ENCODE data around the gene ZNF318.
A peak's percentile ranks its signal among the peaks of the same experiment; 100 is the strongest.
"Not testable (repeated sequence)": the region's sequence is repeated elsewhere in the genome, so short reads cannot be mapped to it uniquely, and the experiment has no call there.

The ZNF318 gene

GRCh38 chr6:43367245-43367984, 2.0 kb downstream of the ZNF318 start:
- DNase-seq (ENCODE audit: insufficient read length, low spot score) (no peak), FAIRE-seq (no peak)
- no peak for TF ChIP-seq CTCF (IDR thresholded peaks at IDR 0.05; ENCODE audit: insufficient read depth, missing control alignments)

GRCh38 chr6:43361269-43361668, 8.2 kb downstream of the ZNF318 start:
- no peak for TF ChIP-seq CTCF (IDR thresholded peaks at IDR 0.05; ENCODE audit: insufficient read depth, missing control alignments)
- DNase-seq (ENCODE audit: insufficient read length, low spot score) (no peak), FAIRE-seq (no peak)

- TF ChIP-seq CTCF (IDR thresholded peaks at IDR 0.05; ENCODE audit: insufficient read depth, missing control alignments) = no peak
- FAIRE-seq = no peak
- DNase-seq (ENCODE audit: insufficient read length, low spot score) = no peak
Observed at GRCh38 chr6:43359831-43360230, 9.6 kb downstream of the ZNF318 start.

GRCh38 chr6:43359381-43359780, 10.1 kb downstream of the ZNF318 start:
- DNase-seq (ENCODE audit: insufficient read length, low spot score) = no peak
- FAIRE-seq = no peak

GRCh38 chr6:43355862-43356590, 13.4 kb downstream of the ZNF318 start:
- peak; percentile 28 for TF ChIP-seq CTCF (IDR thresholded peaks at IDR 0.05; ENCODE audit: insufficient read depth, missing control alignments)
- FAIRE-seq (no peak), DNase-seq (ENCODE audit: insufficient read length, low spot score) (no peak)

More at GRCh38 chr6:43359381-43359780, 10.1 kb downstream of the ZNF318 start:
- no peak for TF ChIP-seq CTCF (IDR thresholded peaks at IDR 0.05; ENCODE audit: insufficient read depth, missing control alignments)

GRCh38 chr6:43351951-43352350, 17.5 kb downstream of the ZNF318 start:
- not testable (repeated sequence) for FAIRE-seq; DNase-seq (ENCODE audit: insufficient read length, low spot score)

- FAIRE-seq (no peak), DNase-seq (ENCODE audit: insufficient read length, low spot score) (no peak)
- TF ChIP-seq CTCF (IDR thresholded peaks at IDR 0.05; ENCODE audit: insufficient read depth, missing control alignments) = no peak
Observed at GRCh38 chr6:43347444-43347843, 22.0 kb downstream of the ZNF318 start.

Measured in D721Med (cell line).